ENCODE measurements around the gene SERP2. TPM values are rescaled to one million over a fixed set of nuclear protein-coding genes. Genes with fewer than 3 reads are reported as not detected.

Gene SERP2
- total and polyA plus RNA-seq, 2 of the 8 experiments (the other 6 are each of a cell fraction or from before 2014, with no cell fraction given) = 2.0 to 2.3 TPM

- TF ChIP-seq CHD7 (IDR thresholded peaks at IDR 0.05; ENCODE audit: insufficient replicate concordance, low read length) = no peak
- TF ChIP-seq PHF8 (conservative IDR thresholded peaks at IDR 0.05; ENCODE audit: low read depth, low read length) = no peak
- TF ChIP-seq MAFK (IDR thresholded peaks at IDR 0.05; ENCODE audit: low read depth, low read length) = no peak
- TF ChIP-seq EGR1 (IDR thresholded peaks at IDR 0.05; ENCODE audit: borderline replicate concordance, low read depth, low read length) = no peak
- TF ChIP-seq TAF7 (optimal IDR thresholded peaks at IDR 0.05; ENCODE audit: borderline replicate concordance, low read depth, low read length) = no peak
- TF ChIP-seq NRF1 (IDR thresholded peaks at IDR 0.05; ENCODE audit: low read depth, low read length) = no peak
Measured at GRCh38 chr13:44329909-44330545, 43.6 kb upstream of the SERP2 start (continued).
